ENCODE data around the gene ADAMTS14. TPM values are rescaled to one million over a fixed set of nuclear protein-coding genes. Genes with fewer than 3 reads are reported as not detected.

ADAMTS14 gene
- total RNA-seq, 2 donors from 2014 or later, result 0.44 to 0.79 TPM

- Mint-ChIP-seq H3K36me3 (ENCODE audit: low read depth) (no peaks in the 10 kb centered on the region), H3K9me3 (peaks cover 51% of the 10 kb centered on the region), H3K4me1 (peaks cover 4% of the 10 kb centered on the region), H3K27ac (no peak overlapping the region), H3K27me3 (ENCODE audit: insufficient read depth) (peaks cover 5% of the 10 kb centered on the region), H3K4me3 (no peak overlapping the region)
- DNase-seq, result no peak
- TF ChIP-seq, protein P1, sequence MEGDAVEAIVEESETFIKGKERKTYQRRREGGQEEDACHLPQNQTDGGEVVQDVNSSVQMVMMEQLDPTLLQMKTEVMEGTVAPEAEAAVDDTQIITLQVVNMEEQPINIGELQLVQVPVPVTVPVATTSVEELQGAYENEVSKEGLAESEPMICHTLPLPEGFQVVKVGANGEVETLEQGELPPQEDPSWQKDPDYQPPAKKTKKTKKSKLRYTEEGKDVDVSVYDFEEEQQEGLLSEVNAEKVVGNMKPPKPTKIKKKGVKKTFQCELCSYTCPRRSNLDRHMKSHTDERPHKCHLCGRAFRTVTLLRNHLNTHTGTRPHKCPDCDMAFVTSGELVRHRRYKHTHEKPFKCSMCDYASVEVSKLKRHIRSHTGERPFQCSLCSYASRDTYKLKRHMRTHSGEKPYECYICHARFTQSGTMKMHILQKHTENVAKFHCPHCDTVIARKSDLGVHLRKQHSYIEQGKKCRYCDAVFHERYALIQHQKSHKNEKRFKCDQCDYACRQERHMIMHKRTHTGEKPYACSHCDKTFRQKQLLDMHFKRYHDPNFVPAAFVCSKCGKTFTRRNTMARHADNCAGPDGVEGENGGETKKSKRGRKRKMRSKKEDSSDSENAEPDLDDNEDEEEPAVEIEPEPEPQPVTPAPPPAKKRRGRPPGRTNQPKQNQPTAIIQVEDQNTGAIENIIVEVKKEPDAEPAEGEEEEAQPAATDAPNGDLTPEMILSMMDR (conservative IDR thresholded peaks at IDR 0.05), result no peak
- Histone ChIP-seq H3K27ac (ENCODE audit: low read depth, low read length) (no peak overlapping the region), H3K9ac (ENCODE audit: extremely low read depth, low read length, poor library complexity, severe bottlenecking) (no peak overlapping the region), H3K9me3 (ENCODE audit: control insufficient read depth, low read length) (peaks cover 19% of the 10 kb centered on the region), H3K36me3 (ENCODE audit: control insufficient read depth, insufficient read depth, low read length) (no peaks in the 10 kb centered on the region), H3K4me3 (ENCODE audit: low read length) (no peak overlapping the region), H3K27me3 (ENCODE audit: control insufficient read depth, insufficient read depth, low read length, poor library complexity, severe bottlenecking) (no peaks in the 10 kb centered on the region), H3K4me1 (ENCODE audit: control insufficient read depth, insufficient read depth, low read length) (no peaks in the 10 kb centered on the region)
- 92 to 100% methylated on average over 2 of the region's 3 CpGs for WGBS, 2 experiments (ENCODE audit: insufficient coverage in 1 of 2, insufficient read length in 1 of 2)
Observed at GRCh38 chr10:70647086-70647485, 25.2 kb upstream of the ADAMTS14 start.

GRCh38 chr10:70648427-70648826 lies 23.9 kb upstream of the ADAMTS14 start:
- peaks cover 61% of the 10 kb centered on the region for H3K9me3 Mint-ChIP-seq

GRCh38 chr10:70649526-70649925 lies 22.8 kb upstream of the ADAMTS14 start:
- peaks cover 2% of the 10 kb centered on the region for H3K27me3 Mint-ChIP-seq (ENCODE audit: insufficient read depth)
- Histone ChIP-seq H3K27ac (ENCODE audit: low read depth, low read length) (no peak overlapping the region), H3K4me3 (ENCODE audit: low read length) (no peak overlapping the region), H3K9ac (ENCODE audit: extremely low read depth, low read length, poor library complexity, severe bottlenecking) (no peak overlapping the region), H3K36me3 (ENCODE audit: control insufficient read depth, insufficient read depth, low read length) (no peaks in the 10 kb centered on the region), H3K27me3 (ENCODE audit: control insufficient read depth, insufficient read depth, low read length, poor library complexity, severe bottlenecking) (no peaks in the 10 kb centered on the region), H3K4me1 (ENCODE audit: control insufficient read depth, insufficient read depth, low read length) (no peaks in the 10 kb centered on the region), H3K9me3 (ENCODE audit: control insufficient read depth, low read length) (peaks cover 21% of the 10 kb centered on the region)
- 81 to 85% methylated on average over 3 to 4 of the region's 4 CpGs for WGBS, 2 experiments (ENCODE audit: insufficient coverage in 1 of 2, insufficient read length in 1 of 2)
- H3K4me1 Mint-ChIP-seq, result peaks cover 3% of the 10 kb centered on the region
- TF ChIP-seq, protein P1 (conservative IDR thresholded peaks at IDR 0.05), result no peak
- H3K27ac Mint-ChIP-seq, result no peak overlapping the region
- DNase-seq, result no peak
- peaks cover 61% of the 10 kb centered on the region for H3K9me3 Mint-ChIP-seq
- H3K36me3 Mint-ChIP-seq (ENCODE audit: low read depth), result peaks cover 2% of the 10 kb centered on the region
- no peak overlapping the region for H3K4me3 Mint-ChIP-seq

More at GRCh38 chr10:70648427-70648826, 23.9 kb upstream of the ADAMTS14 start:
- Mint-ChIP-seq H3K4me1 (peaks cover 4% of the 10 kb centered on the region), H3K27me3 (ENCODE audit: insufficient read depth) (peaks cover 2% of the 10 kb centered on the region), H3K4me3 (no peak overlapping the region), H3K36me3 (ENCODE audit: low read depth) (peaks cover 2% of the 10 kb centered on the region), H3K27ac (no peak overlapping the region)
- Histone ChIP-seq H3K9me3 (ENCODE audit: control insufficient read depth, low read length) (peaks cover 21% of the 10 kb centered on the region), H3K9ac (ENCODE audit: extremely low read depth, low read length, poor library complexity, severe bottlenecking) (no peak overlapping the region), H3K36me3 (ENCODE audit: control insufficient read depth, insufficient read depth, low read length) (no peaks in the 10 kb centered on the region), H3K4me1 (ENCODE audit: control insufficient read depth, insufficient read depth, low read length) (no peaks in the 10 kb centered on the region), H3K27me3 (ENCODE audit: control insufficient read depth, insufficient read depth, low read length, poor library complexity, severe bottlenecking) (no peaks in the 10 kb centered on the region), H3K27ac (ENCODE audit: low read depth, low read length) (no peak overlapping the region), H3K4me3 (ENCODE audit: low read length) (no peak overlapping the region)
- WGBS, 2 experiments (ENCODE audit: insufficient coverage in 1 of 2, insufficient read length in 1 of 2), result 91 to 100% methylated on average over 2 to 3 of the region's 3 CpGs
- TF ChIP-seq, protein P1 (conservative IDR thresholded peaks at IDR 0.05), result no peak
- DNase-seq, result no peak

Measured in endodermal cell (in vitro differentiated cells).